ENCODE measurements around the gene ADAMTSL4.

DNA sequence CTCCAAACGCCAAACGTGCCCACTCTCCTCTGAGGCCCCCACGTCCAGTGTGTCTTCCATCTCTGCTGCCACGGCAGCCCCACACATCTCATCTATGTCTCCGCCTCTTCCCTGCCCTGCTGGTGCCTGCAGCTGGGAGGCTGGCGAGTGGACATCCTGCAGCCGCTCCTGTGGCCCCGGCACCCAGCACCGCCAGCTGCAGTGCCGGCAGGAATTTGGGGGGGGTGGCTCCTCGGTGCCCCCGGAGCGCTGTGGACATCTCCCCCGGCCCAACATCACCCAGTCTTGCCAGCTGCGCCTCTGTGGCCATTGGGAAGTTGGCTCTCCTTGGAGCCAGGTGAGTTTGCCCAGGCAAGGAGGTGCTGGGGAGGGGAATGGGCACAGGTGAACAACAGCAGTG is 8.6 kb downstream of the ADAMTSL4 start:
- TF ChIP-seq, protein P1, sequence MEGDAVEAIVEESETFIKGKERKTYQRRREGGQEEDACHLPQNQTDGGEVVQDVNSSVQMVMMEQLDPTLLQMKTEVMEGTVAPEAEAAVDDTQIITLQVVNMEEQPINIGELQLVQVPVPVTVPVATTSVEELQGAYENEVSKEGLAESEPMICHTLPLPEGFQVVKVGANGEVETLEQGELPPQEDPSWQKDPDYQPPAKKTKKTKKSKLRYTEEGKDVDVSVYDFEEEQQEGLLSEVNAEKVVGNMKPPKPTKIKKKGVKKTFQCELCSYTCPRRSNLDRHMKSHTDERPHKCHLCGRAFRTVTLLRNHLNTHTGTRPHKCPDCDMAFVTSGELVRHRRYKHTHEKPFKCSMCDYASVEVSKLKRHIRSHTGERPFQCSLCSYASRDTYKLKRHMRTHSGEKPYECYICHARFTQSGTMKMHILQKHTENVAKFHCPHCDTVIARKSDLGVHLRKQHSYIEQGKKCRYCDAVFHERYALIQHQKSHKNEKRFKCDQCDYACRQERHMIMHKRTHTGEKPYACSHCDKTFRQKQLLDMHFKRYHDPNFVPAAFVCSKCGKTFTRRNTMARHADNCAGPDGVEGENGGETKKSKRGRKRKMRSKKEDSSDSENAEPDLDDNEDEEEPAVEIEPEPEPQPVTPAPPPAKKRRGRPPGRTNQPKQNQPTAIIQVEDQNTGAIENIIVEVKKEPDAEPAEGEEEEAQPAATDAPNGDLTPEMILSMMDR (IDR thresholded peaks at IDR 0.05; ENCODE audit: control extremely low read depth in 1 of 3, insufficient read depth in 1 of 3, low read depth in 1 of 3, low read length in 3 of 3), result no peak
- TF ChIP-seq SIN3A (conservative IDR thresholded peaks at IDR 0.05 in 1 of 2, IDR thresholded peaks at IDR 0.05 in 1 of 2; ENCODE audit: low read depth in 1 of 2, low read length in 2 of 2), result no peak
- TF ChIP-seq POLR2AphosphoS5 (IDR thresholded peaks at IDR 0.05; ENCODE audit: low read depth, low read length), result no peak
- no peak for TF ChIP-seq RXRA (IDR thresholded peaks at IDR 0.05; ENCODE audit: insufficient read depth, low read depth, low read length)
- TF ChIP-seq RBBP5 (IDR thresholded peaks at IDR 0.05; ENCODE audit: borderline replicate concordance, low read depth, low read length), result no peak
- TF ChIP-seq SP1 (IDR thresholded peaks at IDR 0.05; ENCODE audit: low read depth, low read length), result no peak
- no peak for TF ChIP-seq POLR2A (IDR thresholded peaks at IDR 0.05; ENCODE audit: control extremely low read depth in 1 of 2, low read depth in 2 of 2, low read length in 2 of 2)
- TF ChIP-seq CBX5 (IDR thresholded peaks at IDR 0.05; ENCODE audit: low read depth, low read length), result no peak
- TF ChIP-seq, protein P2, sequence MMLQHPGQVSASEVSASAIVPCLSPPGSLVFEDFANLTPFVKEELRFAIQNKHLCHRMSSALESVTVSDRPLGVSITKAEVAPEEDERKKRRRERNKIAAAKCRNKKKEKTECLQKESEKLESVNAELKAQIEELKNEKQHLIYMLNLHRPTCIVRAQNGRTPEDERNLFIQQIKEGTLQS (IDR thresholded peaks at IDR 0.05; ENCODE audit: insufficient read depth, low read depth, low read length), result no peak
- no peak for TF ChIP-seq JUND (IDR thresholded peaks at IDR 0.05; ENCODE audit: low read length)
- TF ChIP-seq EGR1 (IDR thresholded peaks at IDR 0.05; ENCODE audit: borderline replicate concordance, low read depth, low read length), result no peak
